Measurements from ENCODE around the gene MINAR2. TPM values are rescaled to one million over a fixed set of nuclear protein-coding genes. Genes with fewer than 3 reads are reported as not detected.

Gene MINAR2
- polyA plus RNA-seq, 1 of the 3 experiments (the other 2 are of a cell fraction) = not detected

DNA sequence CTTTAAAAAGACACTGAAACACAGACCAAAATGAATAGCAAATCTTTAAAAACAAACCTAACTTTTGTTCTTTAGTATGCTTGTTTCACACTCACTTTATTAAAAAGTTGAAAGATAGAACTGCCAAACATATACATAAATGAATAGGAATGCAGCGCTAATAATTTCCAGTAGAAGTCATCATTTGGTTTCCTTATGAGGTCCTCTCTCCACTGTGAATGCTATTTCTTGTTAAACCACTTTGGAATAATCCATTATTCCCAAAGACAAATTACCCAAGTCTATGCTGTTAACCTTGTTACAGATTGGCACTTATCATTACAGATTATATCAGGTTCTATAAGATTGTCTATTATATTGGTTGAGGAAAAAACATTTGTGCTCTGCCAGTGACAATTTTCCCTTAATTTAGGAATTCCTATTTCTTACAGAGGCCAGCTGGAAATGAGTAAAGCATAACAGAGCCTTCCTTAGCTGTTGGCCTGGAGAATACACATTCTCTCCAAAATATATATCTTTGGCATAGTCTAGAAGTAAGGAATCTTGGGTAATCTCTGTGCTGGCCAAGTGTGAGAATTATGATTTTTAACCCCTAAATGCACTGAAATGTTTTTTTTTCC, 29.3 kb upstream of the MINAR2 start:
- no peaks in the 10 kb centered on the region for H3K36me3 ChIP-seq (replicated peaks in 1 of 2; ENCODE audit: control insufficient read depth in 1 of 2, insufficient read depth in 2 of 2, low read length in 1 of 2)
- no peaks in the 10 kb centered on the region for H3K9me3 ChIP-seq
- no peak for TF ChIP-seq EZH2phosphoT487 (IDR thresholded peaks at IDR 0.05; ENCODE audit: borderline replicate concordance, low read depth)
- no peaks in the 10 kb centered on the region for H3K4me1 ChIP-seq (ENCODE audit: control insufficient read depth in 1 of 2, insufficient read depth in 2 of 2, low read depth in 1 of 2, low read length in 1 of 2)
- no peaks in the 10 kb centered on the region for H3K27me3 ChIP-seq (ENCODE audit: insufficient read depth)
- no peaks in the 10 kb centered on the region for H4K20me1 ChIP-seq (ENCODE audit: insufficient read depth)
- H3K9me2 ChIP-seq = no peaks in the 10 kb centered on the region
- H2AFZ ChIP-seq (ENCODE audit: low read depth) = no peak overlapping the region
- ChIA-PET POLR2A (no interaction called here), CTCF (no interaction called here)
- no peak overlapping the region for H3K9ac ChIP-seq
- H3K4me2 ChIP-seq = no peak overlapping the region
- no peaks in the 10 kb centered on the region for H3K79me2 ChIP-seq (ENCODE audit: insufficient read depth)
- H3K27ac ChIP-seq (ENCODE audit: low read depth in 2 of 2, low read length in 1 of 2) = no peak overlapping the region
- no peaks in the 10 kb centered on the region for H3F3A ChIP-seq (replicated peaks; ENCODE audit: insufficient read depth)
- WGBS (ENCODE audit: low lambda C conversion rate) = 41% methylated on average over 1 of the region's 1 CpG
- no peak overlapping the region for H3K4me3 ChIP-seq (ENCODE audit: low read depth in 2 of 2, low read length in 1 of 2)
- no peak for DNase-seq

DNA sequence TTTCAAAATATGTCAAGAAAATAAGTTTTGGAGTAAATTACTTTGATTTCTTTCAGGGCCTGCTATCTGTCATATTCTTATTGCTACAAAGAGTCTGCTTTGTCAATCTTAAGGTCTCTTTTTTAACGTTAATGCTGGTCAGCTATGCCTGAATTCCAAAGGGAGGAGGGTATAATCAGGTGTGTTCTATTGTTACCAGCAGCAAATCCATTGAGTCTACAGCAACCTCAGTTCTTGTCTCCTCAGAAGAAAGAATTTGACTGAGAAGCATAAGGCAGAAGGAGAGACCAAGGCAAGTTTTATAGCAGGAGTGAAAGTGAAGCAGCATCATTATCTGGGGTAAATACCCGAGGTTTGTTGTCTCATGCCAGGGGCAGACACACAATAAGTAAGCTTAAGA, 23.7 kb upstream of the MINAR2 start:
- Histone ChIP-seq H3K27me3 (ENCODE audit: insufficient read depth) (no peaks in the 10 kb centered on the region), H3K9me3 (no peaks in the 10 kb centered on the region), H3K36me3 (replicated peaks in 1 of 2; ENCODE audit: control insufficient read depth in 1 of 2, insufficient read depth in 2 of 2, low read length in 1 of 2) (no peaks in the 10 kb centered on the region), H3K4me3 (ENCODE audit: low read depth in 2 of 2, low read length in 1 of 2) (no peak overlapping the region), H3K9me2 (no peaks in the 10 kb centered on the region), H3K9ac (no peak overlapping the region), H2AFZ (ENCODE audit: low read depth) (no peak overlapping the region), H3K4me1 (ENCODE audit: control insufficient read depth in 1 of 2, insufficient read depth in 2 of 2, low read depth in 1 of 2, low read length in 1 of 2) (no peaks in the 10 kb centered on the region), H4K20me1 (ENCODE audit: insufficient read depth) (no peaks in the 10 kb centered on the region), H3F3A (replicated peaks; ENCODE audit: insufficient read depth) (no peaks in the 10 kb centered on the region), H3K27ac (ENCODE audit: low read depth in 2 of 2, low read length in 1 of 2) (no peak overlapping the region), H3K79me2 (ENCODE audit: insufficient read depth) (no peaks in the 10 kb centered on the region), H3K4me2 (no peak overlapping the region)
- DNase-seq = no peak
- ChIA-PET POLR2A (no interaction called here), CTCF (interaction anchor here (0.9 kb wide), 1 partner anchor 44 kb away, joined by 4 read pairs; no protein-coding TSS in a partner anchor)
- TF ChIP-seq YY1 (IDR thresholded peaks at IDR 0.05; ENCODE audit: low read depth) = no peak
- no peak for TF ChIP-seq JUND (IDR thresholded peaks at IDR 0.05)
- TF ChIP-seq MEF2A (IDR thresholded peaks at IDR 0.05; ENCODE audit: borderline replicate concordance, low read depth) = no peak
- TF ChIP-seq TEAD4 (IDR thresholded peaks at IDR 0.05; ENCODE audit: borderline replicate concordance, insufficient read depth) = no peak
- TF ChIP-seq TCF12 (IDR thresholded peaks at IDR 0.05) = no peak
- TF ChIP-seq FOSL2 (IDR thresholded peaks at IDR 0.05; ENCODE audit: borderline replicate concordance, low read depth) = no peak
- no peak for TF ChIP-seq ELF1 (IDR thresholded peaks at IDR 0.05)
- no peak for TF ChIP-seq EZH2phosphoT487 (IDR thresholded peaks at IDR 0.05; ENCODE audit: borderline replicate concordance, low read depth)
- TF ChIP-seq SMC3 (IDR thresholded peaks at IDR 0.05; ENCODE audit: low read depth, low read length) = no peak
- TF ChIP-seq RAD21 (IDR thresholded peaks at IDR 0.05; ENCODE audit: low read length) = no peak
- 1% methylated on average over 2 of the region's 2 CpGs for WGBS (ENCODE audit: low lambda C conversion rate)

DNA sequence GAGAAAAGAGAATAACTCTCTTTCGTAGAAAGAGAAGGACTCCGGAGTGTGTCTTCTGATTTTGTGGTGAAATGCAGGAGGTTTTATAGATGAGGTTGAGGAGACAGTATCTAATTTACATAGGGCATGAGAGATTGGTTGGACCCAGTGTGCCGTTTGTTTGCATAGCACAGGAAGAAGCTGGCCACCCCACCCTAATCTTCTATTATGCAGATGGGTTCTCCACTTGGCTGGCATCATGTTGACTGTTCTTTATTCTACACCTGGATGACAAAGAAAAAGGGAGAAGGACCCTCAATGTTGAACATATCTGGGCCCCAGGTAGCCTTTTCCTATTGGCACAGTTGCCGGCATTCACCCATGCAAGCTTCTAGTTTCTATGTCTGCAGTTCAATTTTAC, 23.2 kb upstream of the MINAR2 start:
- Histone ChIP-seq H3K9me2 (no peaks in the 10 kb centered on the region), H3K9ac (no peak overlapping the region), H3K27me3 (ENCODE audit: insufficient read depth) (no peaks in the 10 kb centered on the region), H3K36me3 (replicated peaks in 1 of 2; ENCODE audit: control insufficient read depth in 1 of 2, insufficient read depth in 2 of 2, low read length in 1 of 2) (no peaks in the 10 kb centered on the region), H2AFZ (ENCODE audit: low read depth) (no peak overlapping the region), H3K4me1 (ENCODE audit: control insufficient read depth in 1 of 2, insufficient read depth in 2 of 2, low read depth in 1 of 2, low read length in 1 of 2) (no peaks in the 10 kb centered on the region), H3K4me2 (no peak overlapping the region), H4K20me1 (ENCODE audit: insufficient read depth) (no peaks in the 10 kb centered on the region), H3K4me3 (ENCODE audit: low read depth in 2 of 2, low read length in 1 of 2) (no peak overlapping the region), H3K27ac (ENCODE audit: low read depth in 2 of 2, low read length in 1 of 2) (no peak overlapping the region), H3F3A (replicated peaks; ENCODE audit: insufficient read depth) (no peaks in the 10 kb centered on the region), H3K79me2 (ENCODE audit: insufficient read depth) (no peaks in the 10 kb centered on the region), H3K9me3 (no peaks in the 10 kb centered on the region)
- no peak for DNase-seq
- TF ChIP-seq, protein P1, sequence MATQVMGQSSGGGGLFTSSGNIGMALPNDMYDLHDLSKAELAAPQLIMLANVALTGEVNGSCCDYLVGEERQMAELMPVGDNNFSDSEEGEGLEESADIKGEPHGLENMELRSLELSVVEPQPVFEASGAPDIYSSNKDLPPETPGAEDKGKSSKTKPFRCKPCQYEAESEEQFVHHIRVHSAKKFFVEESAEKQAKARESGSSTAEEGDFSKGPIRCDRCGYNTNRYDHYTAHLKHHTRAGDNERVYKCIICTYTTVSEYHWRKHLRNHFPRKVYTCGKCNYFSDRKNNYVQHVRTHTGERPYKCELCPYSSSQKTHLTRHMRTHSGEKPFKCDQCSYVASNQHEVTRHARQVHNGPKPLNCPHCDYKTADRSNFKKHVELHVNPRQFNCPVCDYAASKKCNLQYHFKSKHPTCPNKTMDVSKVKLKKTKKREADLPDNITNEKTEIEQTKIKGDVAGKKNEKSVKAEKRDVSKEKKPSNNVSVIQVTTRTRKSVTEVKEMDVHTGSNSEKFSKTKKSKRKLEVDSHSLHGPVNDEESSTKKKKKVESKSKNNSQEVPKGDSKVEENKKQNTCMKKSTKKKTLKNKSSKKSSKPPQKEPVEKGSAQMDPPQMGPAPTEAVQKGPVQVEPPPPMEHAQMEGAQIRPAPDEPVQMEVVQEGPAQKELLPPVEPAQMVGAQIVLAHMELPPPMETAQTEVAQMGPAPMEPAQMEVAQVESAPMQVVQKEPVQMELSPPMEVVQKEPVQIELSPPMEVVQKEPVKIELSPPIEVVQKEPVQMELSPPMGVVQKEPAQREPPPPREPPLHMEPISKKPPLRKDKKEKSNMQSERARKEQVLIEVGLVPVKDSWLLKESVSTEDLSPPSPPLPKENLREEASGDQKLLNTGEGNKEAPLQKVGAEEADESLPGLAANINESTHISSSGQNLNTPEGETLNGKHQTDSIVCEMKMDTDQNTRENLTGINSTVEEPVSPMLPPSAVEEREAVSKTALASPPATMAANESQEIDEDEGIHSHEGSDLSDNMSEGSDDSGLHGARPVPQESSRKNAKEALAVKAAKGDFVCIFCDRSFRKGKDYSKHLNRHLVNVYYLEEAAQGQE (IDR thresholded peaks at IDR 0.05; ENCODE audit: low read depth, low read length) = no peak
- TF ChIP-seq, protein P2, sequence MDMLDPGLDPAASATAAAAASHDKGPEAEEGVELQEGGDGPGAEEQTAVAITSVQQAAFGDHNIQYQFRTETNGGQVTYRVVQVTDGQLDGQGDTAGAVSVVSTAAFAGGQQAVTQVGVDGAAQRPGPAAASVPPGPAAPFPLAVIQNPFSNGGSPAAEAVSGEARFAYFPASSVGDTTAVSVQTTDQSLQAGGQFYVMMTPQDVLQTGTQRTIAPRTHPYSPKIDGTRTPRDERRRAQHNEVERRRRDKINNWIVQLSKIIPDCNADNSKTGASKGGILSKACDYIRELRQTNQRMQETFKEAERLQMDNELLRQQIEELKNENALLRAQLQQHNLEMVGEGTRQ (IDR thresholded peaks at IDR 0.05; ENCODE audit: borderline replicate concordance, low read depth, low read length) = no peak
- WGBS (ENCODE audit: low lambda C conversion rate) = 3% methylated on average over 4 of the region's 4 CpGs
- POLR2A ChIA-PET = no interaction called here
- CTCF ChIA-PET = interaction anchor here (0.9 kb wide), 1 partner anchor 44 kb away, joined by 4 read pairs; no protein-coding TSS in a partner anchor
